ENCODE data around the gene IPO9.
"Not testable (repeated sequence)": the region's sequence is repeated elsewhere in the genome, so short reads cannot be mapped to it uniquely, and the experiment has no call there.

The IPO9 gene

GRCh38 chr1:201849372-201850052 is 20.6 kb downstream of the IPO9 start:
- no peaks in the 10 kb centered on the region for H3K27me3 ChIP-seq (ENCODE audit: insufficient read depth, low read length, poor library complexity)
- H3K4me3 ChIP-seq (ENCODE audit: low read depth in 1 of 2, low read length in 2 of 2) = no peak overlapping the region
- no peak overlapping the region for H3K4me2 ChIP-seq (ENCODE audit: insufficient read depth, low read length)
- TF ChIP-seq CTCF (IDR thresholded peaks at IDR 0.05; ENCODE audit: borderline replicate concordance, extremely low read depth, low read length, poor library complexity, severe bottlenecking) = no peak
- DNase-seq = no peak
- no peaks in the 10 kb centered on the region for H3K4me1 ChIP-seq (ENCODE audit: insufficient read depth, low read length)
- H3K79me2 ChIP-seq (ENCODE audit: insufficient read depth, low read length) = peaks cover 41% of the 10 kb centered on the region
- H3K9ac ChIP-seq (ENCODE audit: low read depth, low read length) = no peak overlapping the region
- H4K20me1 ChIP-seq (ENCODE audit: insufficient read depth, low read length) = peaks cover 29% of the 10 kb centered on the region
- no peaks in the 10 kb centered on the region for H3K9me3 ChIP-seq (ENCODE audit: insufficient read depth, low read length, severe bottlenecking)
- H3K36me3 ChIP-seq (ENCODE audit: insufficient read depth, low read length) = peaks cover 77% of the 10 kb centered on the region
- no peak overlapping the region for H3K27ac ChIP-seq (ENCODE audit: low read length)
- ATAC-seq (ENCODE audit: insufficient read depth, low read depth) = no peak
- no peak overlapping the region for H2AFZ ChIP-seq (ENCODE audit: low read depth, low read length)

GRCh38 chr1:201850053-201850397 is 21.1 kb downstream of the IPO9 start:
- no peak overlapping the region for H3K4me3 ChIP-seq (ENCODE audit: low read depth in 1 of 2, low read length in 2 of 2)
- peaks cover 26% of the 10 kb centered on the region for H4K20me1 ChIP-seq (ENCODE audit: insufficient read depth, low read length)
- no peak overlapping the region for H2AFZ ChIP-seq (ENCODE audit: low read depth, low read length)
- H3K36me3 ChIP-seq (ENCODE audit: insufficient read depth, low read length) = peaks cover 82% of the 10 kb centered on the region
- no peak overlapping the region for H3K4me2 ChIP-seq (ENCODE audit: insufficient read depth, low read length)
- no peak overlapping the region for H3K27ac ChIP-seq (ENCODE audit: low read length)
- ATAC-seq (ENCODE audit: insufficient read depth, low read depth) = no peak
- TF ChIP-seq CTCF (IDR thresholded peaks at IDR 0.05; ENCODE audit: borderline replicate concordance, extremely low read depth, low read length, poor library complexity, severe bottlenecking) = no peak
- no peak for TF ChIP-seq EZH2 (IDR thresholded peaks at IDR 0.05; ENCODE audit: borderline replicate concordance, low read depth, low read length, severe bottlenecking)
- DNase-seq = no peak
- no peaks in the 10 kb centered on the region for H3K27me3 ChIP-seq (ENCODE audit: insufficient read depth, low read length, poor library complexity)
- H3K9ac ChIP-seq (ENCODE audit: low read depth, low read length) = no peak overlapping the region
- H3K4me1 ChIP-seq (ENCODE audit: insufficient read depth, low read length) = no peaks in the 10 kb centered on the region
- peaks cover 36% of the 10 kb centered on the region for H3K79me2 ChIP-seq (ENCODE audit: insufficient read depth, low read length)
- no peaks in the 10 kb centered on the region for H3K9me3 ChIP-seq (ENCODE audit: insufficient read depth, low read length, severe bottlenecking)

DNA sequence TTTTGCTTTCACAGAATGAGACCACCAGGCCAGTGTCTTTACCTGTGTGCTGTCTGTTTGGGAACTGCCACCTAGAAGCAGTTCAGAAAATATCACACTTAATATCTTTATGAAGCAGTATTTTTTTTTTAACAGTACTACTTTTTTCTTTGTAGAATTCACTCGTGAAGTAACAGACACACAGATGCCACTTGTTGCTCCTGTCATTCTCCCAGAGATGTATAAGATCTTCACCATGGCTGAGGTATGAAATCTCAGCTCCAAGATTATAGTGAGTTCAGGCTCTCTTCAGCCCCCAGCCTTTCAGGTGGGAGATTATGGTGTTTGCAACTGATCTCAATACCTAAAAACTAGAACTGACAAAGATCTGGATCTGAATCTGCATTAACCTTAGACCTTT is 23.0 kb downstream of the IPO9 start:
- Histone ChIP-seq H3K4me1 (ENCODE audit: insufficient read depth, low read length) (no peaks in the 10 kb centered on the region), H2AFZ (ENCODE audit: low read depth, low read length) (no peak overlapping the region), H3K9me3 (ENCODE audit: insufficient read depth, low read length, severe bottlenecking) (no peaks in the 10 kb centered on the region), H3K4me3 (ENCODE audit: low read depth in 1 of 2, low read length in 2 of 2) (no peak overlapping the region), H3K4me2 (ENCODE audit: insufficient read depth, low read length) (no peak overlapping the region), H4K20me1 (ENCODE audit: insufficient read depth, low read length) (peaks cover 10% of the 10 kb centered on the region; the same call in 1 of the 2 replicates), H3K36me3 (ENCODE audit: insufficient read depth, low read length) (peaks cover 97% of the 10 kb centered on the region), H3K27ac (ENCODE audit: low read length) (no peak overlapping the region), H3K27me3 (ENCODE audit: insufficient read depth, low read length, poor library complexity) (no peaks in the 10 kb centered on the region), H3K9ac (ENCODE audit: low read depth, low read length) (no peak overlapping the region), H3K79me2 (ENCODE audit: insufficient read depth, low read length) (peaks cover 17% of the 10 kb centered on the region)
- no peak for ATAC-seq (ENCODE audit: insufficient read depth, low read depth)
- TF ChIP-seq CTCF (IDR thresholded peaks at IDR 0.05; ENCODE audit: borderline replicate concordance, extremely low read depth, low read length, poor library complexity, severe bottlenecking) (no peak), EZH2 (IDR thresholded peaks at IDR 0.05; ENCODE audit: borderline replicate concordance, low read depth, low read length, severe bottlenecking) (no peak)
- DNase-seq = no peak

DNA sequence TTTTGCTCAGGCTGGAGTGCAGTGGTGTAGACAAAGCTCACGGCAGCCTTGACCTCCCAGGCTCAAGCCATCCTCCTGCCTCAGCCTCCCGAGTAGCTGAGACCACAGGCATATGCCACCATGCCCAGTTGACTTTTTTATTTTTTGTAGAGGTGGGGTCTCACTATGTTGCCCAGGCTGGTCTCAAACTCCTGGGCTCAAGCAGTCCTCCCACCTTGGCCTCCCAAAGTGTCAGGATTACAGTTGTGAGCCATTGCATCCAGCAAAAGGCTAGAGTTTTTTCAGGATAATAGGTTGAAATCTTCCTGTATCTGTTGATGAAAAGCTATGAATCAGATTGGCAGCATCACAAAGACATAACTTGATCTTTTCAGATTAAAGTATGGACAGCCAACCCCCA is 27.8 kb downstream of the IPO9 start:
- H3K9me3 ChIP-seq (ENCODE audit: insufficient read depth, low read length, severe bottlenecking); H3K79me2 ChIP-seq (ENCODE audit: insufficient read depth, low read length); DNase-seq; H3K27me3 ChIP-seq (ENCODE audit: insufficient read depth, low read length, poor library complexity); H3K9ac ChIP-seq (ENCODE audit: low read depth, low read length); H3K4me2 ChIP-seq (ENCODE audit: insufficient read depth, low read length); H3K4me1 ChIP-seq (ENCODE audit: insufficient read depth, low read length); H3K4me3 ChIP-seq (ENCODE audit: low read depth in 1 of 2, low read length in 2 of 2); H4K20me1 ChIP-seq (ENCODE audit: insufficient read depth, low read length); H3K27ac ChIP-seq (ENCODE audit: low read length); H2AFZ ChIP-seq (ENCODE audit: low read depth, low read length); ATAC-seq (ENCODE audit: insufficient read depth, low read depth): not testable (repeated sequence)
- peaks cover 97% of the 10 kb centered on the region for H3K36me3 ChIP-seq (ENCODE audit: insufficient read depth, low read length)

Measured in DND-41 (cell line).